Activated effector memory CD4-positive, alpha-beta T cell treated with Interleukin-2 at 50 U/mL for 16 hours (primary cell): ENCODE measurements around the gene CBLB.
"Not testable (repeated sequence)": the region's sequence is repeated elsewhere in the genome, so short reads cannot be mapped to it uniquely, and the experiment has no call there.

Source experiments
- DNase-seq: peaks from one replicate; pipeline ENCODE4 v3.0.0-alpha.2; 2020

CBLB gene

DNA sequence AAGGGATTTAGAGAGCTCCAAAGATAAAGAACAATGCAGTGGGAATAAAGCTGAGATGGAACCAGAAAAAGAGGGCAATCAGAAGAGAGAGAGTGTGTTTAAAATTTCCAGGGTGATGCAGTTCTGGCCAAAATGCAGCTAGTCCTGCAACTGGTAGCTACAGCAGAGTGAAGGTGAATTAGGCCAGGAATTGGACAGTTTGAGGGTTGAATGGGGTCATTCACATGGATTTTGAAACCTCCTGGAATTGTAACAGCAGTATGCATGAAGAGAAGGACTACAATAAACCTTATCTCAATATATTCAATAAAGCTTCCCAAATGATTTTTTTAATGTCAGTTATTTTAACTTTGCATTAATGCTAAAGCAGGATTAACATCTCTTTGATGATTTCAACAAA, 85.2 kb downstream of the CBLB start:
- DNase-seq = no peak

DNA sequence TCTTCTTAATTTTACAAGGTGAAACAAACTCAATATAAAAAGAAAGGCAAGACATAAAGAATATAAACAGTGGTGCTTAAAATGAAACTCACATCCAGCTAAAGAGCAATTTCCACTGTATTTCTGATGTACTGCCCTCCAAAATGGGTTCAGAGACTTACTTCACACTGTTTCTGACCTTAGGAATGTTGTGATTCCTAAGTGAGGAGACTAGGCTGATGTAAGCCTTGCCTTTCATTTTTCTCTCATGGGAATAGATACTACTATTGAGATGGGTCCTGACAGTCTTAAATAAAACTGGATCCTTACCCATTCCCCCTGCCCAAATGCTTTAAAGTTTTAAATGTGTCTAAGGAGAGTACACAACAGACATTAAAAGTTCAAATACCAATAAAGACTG, 86.9 kb downstream of the CBLB start:
- DNase-seq = no peak

DNA sequence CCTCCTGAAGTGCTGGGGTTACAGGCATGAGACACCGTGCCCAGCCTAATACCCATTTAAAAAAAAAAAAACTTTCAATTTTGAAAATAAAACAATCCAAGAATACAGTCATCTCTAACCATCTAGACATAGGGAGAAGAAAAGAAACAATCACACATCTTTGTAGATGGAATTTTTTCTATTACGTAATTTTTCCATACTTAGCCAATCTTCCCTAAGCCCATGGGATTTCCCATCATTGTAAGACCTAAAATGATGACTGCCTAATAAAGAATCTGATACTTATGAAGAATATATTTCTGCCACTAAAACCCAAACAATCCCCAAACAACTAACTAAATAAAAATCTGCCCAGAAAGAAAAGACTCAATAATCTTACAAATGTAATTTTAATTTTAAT, 88.7 kb downstream of the CBLB start:
- no peak for DNase-seq

DNA sequence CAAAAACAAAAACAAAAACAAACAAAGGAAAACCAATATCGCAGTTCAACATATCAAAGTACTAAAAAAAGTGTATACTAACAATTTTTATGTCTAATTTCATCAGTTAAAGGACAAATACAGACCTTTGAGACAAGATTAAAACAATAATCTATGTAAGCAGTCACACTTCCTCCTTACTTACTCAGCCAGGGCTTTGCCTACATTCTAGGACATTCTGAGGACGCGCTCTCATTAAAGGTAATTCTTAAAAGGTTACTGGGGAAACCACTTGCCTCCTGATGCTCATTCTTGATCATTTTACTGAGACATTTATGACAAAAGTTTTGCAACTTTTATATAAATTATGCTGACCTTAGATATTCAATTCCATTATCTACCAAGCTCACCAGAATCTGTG, 93.4 kb downstream of the CBLB start:
- no peak for DNase-seq

DNA sequence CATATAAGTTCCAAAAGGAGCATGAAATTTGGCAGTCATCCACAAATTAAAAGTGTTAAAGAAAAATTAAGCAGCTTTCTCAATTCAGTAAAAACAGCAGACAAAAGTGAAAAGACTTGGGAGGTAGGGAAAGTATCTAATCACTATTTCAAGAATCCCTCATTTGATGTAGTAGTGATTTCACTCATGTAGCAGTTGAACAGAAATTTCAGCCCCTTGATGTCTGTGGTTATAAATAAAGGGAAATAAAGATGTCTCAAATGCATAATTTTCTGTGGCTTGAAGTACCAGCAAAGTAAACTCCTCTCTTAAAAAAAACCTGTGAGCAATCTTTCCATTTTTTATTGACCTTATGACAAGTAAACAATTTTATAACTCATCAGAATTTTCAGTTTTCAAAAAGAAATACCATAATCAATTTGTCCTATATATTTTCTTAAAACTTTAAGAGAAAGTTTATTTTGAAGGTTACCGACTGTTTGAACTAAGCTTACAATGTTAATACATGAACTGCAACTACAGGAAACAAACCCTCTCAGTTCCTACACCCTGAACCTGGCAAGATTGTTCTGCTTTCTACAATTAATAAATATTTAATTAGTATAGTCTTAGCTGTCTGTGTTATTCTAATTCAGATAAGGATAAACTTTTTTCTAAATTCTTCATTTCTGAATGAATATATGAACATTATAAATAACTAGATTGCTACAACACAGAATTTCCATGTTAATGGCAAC, 94.2 kb downstream of the CBLB start:
- no peak for DNase-seq

DNA sequence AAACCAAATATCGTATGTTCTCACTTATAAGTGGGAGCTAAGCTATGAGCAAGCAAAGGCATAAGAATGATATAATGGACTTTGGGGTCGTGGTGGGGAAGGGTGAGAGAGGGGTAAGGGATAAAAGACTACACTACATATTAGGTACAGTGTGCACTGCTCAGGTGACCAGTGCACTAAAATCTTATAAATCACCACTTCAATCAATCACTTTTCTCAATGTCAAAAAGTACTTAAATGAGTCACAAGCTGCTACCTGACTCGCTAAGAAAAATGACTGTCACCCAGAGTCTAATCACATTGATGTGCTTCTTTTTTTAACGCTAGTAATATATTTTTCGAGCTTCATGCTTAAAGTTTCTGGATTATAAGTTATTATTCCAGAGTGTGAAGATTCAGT, 95.5 kb downstream of the CBLB start:
- DNase-seq = no peak

DNA sequence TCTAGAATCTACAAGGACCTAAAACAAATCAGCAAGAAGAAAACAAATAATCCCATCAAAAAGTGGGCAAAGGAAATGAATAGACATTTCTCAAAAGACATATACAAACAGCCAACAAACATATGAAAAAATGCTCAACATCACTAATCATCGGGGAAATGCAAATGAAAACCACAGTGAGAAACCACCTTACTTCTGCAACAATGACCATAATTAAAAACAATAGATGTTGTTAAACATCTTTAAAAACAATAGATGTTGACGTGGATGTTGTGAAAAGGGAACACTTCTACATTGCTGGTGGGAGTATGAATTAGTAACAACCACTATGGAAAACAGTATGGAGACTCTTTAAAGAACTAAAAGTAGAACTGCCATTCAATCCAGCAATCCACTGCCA, 96.2 kb downstream of the CBLB start:
- no peak for DNase-seq

DNA sequence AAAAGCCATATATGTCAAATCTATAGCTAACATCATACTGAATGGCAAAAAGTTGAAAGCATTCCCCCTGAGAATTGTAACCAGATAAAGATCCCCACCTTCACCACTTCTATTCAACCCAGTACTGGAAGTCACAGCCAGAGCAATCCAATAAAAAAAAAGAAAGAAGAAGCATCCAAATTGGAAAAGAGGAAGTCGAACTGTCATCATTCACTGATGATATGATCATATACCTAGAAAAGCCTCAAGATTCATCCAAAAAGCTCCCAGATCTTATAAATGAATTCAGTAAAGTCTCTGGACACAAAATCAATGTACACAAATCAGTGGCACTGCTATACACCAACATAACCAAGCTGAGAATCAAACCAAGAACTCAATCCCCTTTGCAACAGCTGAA, 97.4 kb downstream of the CBLB start:
- DNase-seq = no peak

DNA sequence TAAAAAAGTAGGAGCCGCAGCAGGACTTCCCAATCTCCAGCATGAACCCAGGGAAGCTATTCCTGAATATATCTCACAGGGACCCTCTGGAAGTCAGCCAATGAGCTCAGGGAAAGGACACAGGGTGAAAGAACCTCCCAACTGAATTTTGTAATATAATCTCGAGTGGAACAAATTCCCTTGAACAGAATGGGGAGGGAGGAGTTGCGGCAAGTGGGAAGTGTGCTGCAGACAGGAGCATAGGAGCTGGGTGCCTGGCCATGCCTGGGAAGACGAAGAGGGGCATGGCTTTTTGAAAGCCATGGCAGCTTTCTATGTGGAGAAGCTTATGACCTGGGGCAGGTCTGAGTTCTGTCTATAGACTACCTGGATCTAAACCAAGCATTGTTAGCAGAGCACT, 98.4 kb downstream of the CBLB start:
- no peak for DNase-seq

DNA sequence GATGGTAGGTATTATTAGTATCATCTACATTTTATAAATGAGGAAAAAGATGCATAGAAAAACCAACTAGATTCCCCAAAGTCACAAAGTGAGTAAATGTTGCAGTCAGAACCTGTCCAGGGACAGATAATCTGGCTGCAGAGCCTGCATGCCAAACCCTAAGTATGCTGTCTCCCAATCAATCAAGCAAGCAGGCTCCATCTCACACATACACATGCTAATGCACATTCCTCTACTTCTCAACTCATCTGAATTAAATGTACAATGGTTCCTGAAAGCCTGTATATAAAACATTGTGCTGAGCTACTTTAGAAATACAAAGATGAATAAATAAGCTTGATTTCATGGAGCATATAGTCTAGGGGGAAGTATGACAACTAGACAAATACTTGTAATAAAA, 101.0 kb downstream of the CBLB start:
- DNase-seq = no peak

DNA sequence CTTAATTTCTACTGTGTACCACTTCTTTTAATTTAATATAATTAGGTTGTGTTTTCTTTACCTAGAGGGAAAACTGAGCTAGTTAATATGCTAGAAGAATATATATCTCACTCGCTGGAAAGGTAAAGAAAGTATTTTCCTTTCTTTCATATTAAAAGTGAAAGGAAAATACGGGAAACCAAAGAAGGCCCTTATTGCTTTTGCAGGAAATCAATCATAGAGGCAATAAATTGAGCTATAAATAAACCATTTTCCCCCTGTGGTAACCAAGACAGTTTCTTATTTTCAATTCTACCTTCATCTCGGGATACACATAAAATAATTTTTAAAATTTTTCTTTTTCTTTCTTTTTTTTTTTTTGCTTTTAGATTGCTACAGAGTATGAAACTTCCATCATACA, 101.6 kb downstream of the CBLB start:
- DNase-seq = no peak

DNA sequence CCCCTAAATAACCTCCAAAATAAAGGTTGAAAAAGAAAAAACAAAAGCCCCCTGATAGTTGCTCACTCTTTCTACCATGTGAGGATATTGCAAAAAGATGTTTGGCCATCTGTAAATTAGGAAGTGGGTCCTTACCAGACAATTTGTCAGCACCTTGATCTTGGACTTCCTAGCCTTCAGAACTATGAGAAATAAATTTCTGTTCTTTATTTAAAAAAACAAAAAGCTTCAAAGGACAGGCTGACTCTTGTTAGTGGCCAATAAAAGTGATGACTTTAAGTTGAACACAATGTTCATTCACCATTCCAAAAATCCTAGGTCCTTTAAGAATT, 103.5 kb downstream of the CBLB start:
- no peak for DNase-seq

DNA sequence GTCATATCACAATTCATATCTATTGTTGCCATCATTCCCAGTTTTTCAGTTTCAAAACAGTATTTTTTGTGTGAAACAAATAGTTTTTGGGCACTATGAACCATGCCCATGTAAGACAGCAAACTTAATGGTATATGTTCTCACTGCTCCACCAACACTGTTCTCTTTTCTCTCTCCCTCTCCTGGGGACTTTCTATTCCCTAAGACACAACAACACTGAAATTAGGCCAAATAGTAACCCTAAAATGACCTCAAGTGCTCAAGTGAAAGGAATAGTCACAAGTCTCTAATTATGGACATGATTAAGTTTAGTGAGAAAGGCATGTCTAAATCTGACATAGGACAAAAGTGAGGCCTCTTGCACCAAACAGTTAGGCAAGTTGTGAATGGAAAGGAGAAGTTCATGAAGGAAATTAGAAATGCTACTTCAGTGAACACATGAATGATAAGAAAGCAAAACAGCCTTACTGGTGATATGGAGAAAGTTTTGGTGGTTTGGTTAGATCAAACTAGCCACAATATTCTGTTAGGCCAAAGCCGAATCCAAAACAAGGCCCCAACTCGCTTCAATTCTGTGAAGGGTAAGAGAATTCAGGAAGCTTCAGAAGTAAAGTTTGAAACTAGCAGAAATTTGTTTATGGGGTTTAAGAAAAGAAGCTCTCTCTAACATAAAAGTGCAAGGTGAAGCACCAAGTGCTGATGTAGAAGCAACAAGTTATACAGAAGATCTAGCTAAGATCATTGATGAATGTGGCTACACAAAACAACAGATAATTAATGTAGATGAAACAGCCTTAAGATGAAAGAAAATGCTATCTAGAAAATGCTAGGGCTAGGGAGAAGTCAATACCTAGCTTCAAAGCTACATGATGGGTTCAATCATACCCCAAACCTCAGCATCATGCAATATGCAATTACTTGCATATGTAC, 104.2 kb downstream of the CBLB start:
- no peak for DNase-seq

DNA sequence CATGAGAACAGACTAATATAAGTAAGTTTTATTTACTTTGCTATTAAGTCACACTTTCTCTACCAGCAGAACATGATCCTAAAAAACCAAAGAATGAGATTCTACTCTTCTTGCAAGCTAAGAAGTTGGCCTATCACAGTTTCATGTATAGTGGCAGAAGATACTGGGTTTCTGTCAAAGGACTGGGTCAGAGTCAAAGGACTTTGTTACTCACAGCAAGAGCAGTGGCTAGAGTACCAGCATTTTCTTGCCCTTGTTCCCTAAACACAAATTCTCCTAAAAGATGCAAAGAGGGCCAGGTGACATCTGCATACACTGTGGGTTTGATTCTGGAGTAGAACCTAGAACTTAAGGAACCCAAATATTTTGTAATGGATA, 105.2 kb downstream of the CBLB start:
- DNase-seq = no peak

DNA sequence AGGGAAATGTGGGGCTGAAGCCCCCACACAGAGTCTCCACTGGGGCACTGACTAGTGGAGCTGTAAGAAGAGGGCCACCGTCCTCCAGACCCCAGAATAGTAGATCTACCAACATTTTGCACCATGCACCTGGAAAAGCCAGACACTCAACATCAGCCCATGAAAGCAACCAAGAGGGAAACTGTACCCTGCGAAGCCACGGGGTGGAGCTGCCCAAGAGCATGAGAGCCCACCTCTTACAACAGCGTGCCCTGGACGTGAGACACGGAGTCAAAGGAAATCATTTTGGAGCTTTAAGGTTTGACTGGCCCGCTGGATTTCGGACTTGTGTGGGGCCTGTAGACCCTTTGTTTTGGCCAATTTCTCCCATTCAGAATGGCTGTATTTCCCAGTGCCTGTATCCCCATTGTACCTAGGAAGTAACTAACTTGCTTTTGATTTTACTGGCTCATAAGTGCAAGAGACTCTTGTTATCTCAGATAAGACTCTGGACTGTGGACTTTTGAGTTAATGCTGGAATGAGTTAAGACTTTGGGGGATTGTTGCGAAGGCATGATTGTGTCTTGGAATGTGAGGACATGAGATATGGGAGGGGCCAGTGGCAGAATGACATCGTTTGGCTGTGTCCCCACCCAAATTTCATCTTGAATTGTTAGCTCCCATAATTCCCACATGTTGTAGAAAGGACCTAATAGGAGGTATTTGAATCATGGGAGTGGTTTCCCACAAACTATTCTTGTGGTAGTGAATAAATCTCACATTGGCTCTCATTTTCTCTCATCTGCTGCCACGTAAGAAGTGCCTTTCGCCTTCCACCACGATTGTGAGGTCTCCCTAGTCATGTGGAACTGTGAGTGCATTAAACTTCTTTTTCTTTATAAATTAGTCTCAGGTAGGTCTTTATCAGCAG, 105.8 kb downstream of the CBLB start:
- DNase-seq = no peak

DNA sequence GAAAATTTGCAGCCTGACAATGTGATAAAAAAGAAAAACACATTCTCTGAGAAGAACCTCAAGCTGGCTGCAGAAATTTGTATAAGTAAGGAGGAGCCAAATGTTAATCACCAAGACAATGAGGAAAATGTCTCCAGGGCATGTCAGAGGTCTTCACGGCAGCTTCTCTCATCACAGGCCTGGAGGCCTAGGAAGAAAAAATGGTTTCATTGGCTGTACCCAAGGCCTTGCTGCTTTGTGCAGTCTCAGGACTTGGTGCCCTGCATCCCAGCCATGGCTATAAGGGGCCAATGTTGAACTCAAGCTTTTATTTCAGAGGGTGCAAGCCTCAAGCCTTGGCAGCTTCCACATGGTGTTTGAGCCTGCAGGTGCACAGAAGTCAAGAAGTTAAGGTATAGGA, 106.6 kb downstream of the CBLB start:
- DNase-seq = not testable (repeated sequence)

DNA sequence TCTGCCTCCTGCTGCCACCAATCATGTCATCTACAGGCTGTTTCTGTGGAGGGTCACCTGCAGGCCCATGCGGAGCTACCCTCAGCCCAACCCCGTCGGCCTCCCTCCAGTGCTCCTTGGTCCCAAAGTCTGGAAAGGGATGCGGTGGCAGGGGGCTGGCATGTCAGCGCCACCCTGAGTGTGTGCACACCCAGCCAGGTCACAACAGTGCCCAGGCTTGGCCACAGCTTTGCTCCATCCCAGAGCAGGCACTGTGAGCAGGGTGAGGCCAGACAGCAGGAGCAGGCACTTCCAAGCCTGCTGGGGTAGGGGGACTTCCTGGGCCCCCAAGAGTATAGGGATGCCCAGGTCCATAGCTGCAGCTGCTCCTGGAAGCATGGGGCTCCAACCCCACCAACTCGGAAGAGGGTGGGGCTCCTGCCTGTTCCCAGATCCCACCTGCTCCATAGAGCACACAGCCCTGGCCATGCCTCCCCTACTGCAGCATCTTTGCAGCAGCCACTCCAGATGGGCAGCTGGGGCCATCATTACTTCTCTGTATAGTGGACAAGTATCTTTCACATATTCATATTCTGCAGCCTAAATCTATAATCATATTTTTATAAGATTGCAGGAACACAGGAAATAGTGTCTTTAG, 109.3 kb downstream of the CBLB start:
- no peak for DNase-seq

DNA sequence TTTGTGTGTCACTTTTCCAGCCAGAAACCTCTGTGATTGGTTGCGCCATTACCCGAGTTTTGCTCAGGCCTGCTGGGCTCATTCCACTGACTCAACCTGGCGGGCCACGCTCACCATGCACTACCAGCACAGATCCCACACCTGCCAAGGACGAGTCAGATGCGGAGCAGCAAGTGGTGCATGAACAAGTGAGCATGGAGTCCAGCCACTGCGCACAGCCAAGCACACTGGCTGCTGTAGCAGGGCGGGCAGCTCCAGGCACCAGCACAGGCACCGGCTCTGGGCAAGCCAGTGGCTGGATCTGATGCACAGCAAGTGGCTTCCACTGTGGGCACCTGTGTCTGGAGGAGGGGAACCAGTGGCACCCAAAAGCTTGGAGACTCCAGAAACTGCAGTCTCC, 110.4 kb downstream of the CBLB start:
- no peak for DNase-seq

DNA sequence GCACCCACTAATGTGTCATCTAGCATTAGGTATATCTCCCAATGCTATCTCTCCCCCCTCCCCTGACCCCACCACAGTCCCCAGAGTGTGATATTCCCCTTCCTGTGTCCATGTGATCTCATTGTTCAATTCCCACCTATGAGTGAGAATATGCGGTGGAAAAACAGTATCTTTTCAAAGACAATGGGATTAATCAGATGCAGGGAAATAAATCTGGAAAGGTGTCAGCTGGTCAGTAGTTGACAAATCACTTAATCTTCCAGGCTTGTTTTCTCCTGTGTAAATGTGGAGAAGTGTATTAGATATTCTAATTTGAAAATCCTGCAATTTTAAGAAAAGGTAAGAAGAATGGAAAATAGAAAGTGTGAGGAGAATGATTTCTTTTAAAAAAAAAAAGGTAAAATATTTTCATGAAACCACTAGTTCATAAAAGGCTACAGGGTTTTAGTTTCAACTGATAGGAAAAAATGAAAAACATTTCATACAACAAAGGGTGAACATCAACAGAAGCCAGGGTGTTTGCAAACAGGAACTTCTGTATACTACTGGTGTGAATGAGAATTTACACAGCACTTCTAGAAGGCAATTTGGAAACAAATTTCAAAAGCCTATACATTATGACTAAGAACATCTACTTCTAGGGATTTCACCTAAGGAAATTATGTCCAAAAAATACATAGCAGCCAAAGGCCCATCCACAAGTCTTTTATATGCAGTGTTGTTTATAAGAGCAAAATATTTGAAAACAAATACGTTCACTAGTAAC, 113.5 kb downstream of the CBLB start:
- DNase-seq = no peak

DNA sequence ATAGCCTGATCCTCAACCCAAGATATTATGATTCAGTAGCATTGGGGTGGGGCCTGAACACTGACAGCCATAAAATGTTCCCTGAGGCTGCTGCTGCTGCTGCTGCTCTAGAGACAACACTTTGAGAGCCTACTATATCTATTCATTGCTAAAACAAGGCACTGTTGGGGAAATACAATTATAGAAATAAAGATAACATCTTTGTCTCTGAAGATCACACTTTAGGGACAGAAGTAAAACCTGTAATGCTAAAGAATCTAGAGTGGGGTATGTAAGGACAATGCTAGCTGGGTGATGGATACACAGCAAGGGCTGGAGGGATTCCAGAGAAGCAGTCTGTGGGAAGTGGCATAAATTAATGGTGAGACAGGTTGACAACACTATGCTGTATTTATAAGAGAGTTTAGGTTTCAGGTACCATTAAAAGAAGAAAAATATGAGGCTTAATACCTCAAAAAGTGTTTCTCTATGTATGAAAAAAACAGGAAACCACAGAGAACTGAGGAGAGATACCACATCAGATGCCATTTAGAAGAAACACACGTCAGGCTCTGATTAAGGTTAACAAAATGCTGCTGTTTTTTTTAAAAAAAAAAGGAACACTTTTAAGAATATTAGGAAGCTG, 115.9 kb downstream of the CBLB start:
- peak; percentile 10 for DNase-seq

DNA sequence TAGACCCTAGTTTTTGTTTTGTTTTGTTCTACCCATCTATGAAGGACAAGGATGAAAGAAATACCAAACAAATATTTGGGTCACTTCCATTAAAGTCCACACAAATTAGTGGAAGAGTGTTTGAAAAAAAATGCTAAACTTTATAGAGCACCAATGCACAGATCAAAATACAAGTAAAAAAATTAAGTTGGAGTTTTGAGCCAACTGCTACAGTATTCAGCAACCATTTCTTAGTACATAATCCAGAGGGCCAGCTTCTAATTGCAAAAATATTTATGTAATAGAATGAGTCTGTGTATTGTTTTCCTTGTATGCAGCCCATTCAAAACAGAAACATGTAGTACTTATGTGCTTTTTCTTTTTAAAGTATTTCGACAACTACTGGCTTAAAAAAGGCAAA, 121.1 kb downstream of the CBLB start:
- DNase-seq = no peak

DNA sequence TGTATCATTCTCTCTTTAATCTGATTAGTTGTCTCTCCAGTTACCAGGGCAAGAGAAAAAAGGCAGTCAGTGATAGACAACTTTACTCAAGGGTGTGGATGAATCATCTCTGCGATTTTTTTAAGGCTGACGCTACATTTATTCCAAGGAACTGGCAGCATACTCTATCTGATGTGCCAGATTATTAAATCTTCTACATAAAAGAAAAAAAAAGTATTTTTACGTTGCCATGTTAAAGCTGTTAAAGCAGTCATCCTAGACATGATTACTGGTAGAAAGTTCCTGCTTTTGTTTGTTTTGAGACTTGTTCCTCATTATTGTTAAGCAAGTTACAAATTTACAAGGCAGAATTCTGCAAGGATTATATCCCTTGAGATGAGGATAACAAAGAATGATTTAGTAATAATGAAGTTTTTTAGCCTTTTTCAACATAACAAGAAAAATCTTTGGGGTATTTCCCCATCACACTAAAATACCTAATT, 121.7 kb downstream of the CBLB start:
- DNase-seq = no peak
